Left cardiac atrium (tissue), 4 donors: ENCODE measurements around the gene LRRC25. TPM values are rescaled to one million over a fixed set of nuclear protein-coding genes. Genes with fewer than 3 reads are reported as not detected.
"Not testable (repeated sequence)": the region's sequence is repeated elsewhere in the genome, so short reads cannot be mapped to it uniquely, and the experiment has no call there.

Experiments used
- ATAC-seq, 2 donors: fragments of 200-7000 bp; cut with Tn5 transposase; one replicate each; pipeline ENCODE4 v1.9.1; 2020; ENCODE audit warnings: mild to moderate bottlenecking in 2 of 2, moderate library complexity in 2 of 2
- DNase-seq: peaks from one replicate; pipeline ENCODE4 v3.0.0-alpha.2; 2020
- intact Hi-C, 2 donors: fragments of 100-400 bp; cut with DNase I; formaldehyde crosslinking; loops; one replicate each; pipeline versions ENCODE4 v1.14.1 to v1.15.1; 2022 to 2023
- total RNA-seq, 2 donors: library from RNA; stranded (reverse); fragmentation: NEBNext Ultra II Directional; extraction: Animal tissue kit (Norgen Biotek cat#: 25700); gene quantifications; one replicate each; pipeline ENCODE4 v1.2.1, GENCODE V29; 2021
- donor health status: DM: no; HTN: yes; CAD: no.
- donor health status: DM: no; HTN: yes; CAD: no; lungs with severe emphysema.
- donor health status: DM: yes; HTN: yes; CAD: no.
- donor health status: Dilated cardiomyopathy.

The LRRC25 gene
- total RNA-seq, 2 donors from 2014 or later = 4.9 to 8.7 TPM

- intact Hi-C loops = loop anchor here in 1 of 2 donors (10.0 kb wide), 1 partner anchor 212 kb away; the partner anchor contains the start of gene RAB3A
- peak; percentile 94 for DNase-seq
- ATAC-seq = peak; percentile 61 to 72
These were observed 19.4 kb upstream of the LRRC25 start for GRCh38 chr19:18416778-18417249.

DNA sequence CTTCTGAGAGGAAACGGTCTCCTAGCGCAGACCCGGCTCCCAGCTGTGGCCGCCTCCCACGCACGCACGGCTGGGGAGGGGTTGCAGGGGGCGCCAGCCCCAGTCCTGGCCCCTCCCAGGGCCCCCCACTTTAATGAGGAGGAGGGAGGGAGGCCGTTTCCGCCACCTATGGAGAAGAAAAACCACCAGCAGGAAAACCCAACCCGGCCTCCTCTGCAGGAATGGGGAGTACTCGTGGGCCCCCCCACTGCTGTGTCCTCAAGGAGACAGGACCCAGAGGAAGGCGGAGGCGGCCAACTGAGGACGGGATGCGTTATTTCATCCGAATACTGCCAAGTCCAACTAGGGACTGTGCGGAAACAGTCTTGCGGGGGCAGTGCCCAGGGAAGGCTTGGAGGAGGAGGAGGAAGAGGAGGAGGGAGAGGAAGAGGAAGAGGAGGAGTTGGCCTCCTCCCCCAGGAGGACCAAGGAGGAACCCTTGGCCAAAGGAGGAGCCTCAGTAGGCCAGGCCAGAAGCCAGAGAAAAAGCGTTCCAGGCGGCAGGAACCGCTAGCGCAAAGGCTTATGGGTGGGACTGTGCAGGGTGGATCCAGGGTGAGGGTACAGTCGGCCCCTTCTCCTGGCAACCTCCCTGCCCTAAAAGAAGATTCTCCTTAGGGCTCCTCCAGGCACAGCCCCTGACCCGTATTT lies 17.9 kb upstream of the LRRC25 start:
- DNase-seq = peak; percentile 89
- ATAC-seq = peak; percentile 19 to 26
- intact Hi-C loops = loop anchor here in 1 of 2 donors (10.0 kb wide), 1 partner anchor 211 kb away; the partner anchor contains the start of gene RAB3A

GRCh38 chr19:18414504-18415177 lies 17.2 kb upstream of the LRRC25 start:
- intact Hi-C loops = loop anchor here (5.0 to 10.0 kb wide), 2 partner anchors 72 to 210 kb away; partner anchors contain the start of genes PGPEP1 (in 1 of the 2) and RAB3A (in 1 of the 2)
- DNase-seq (no peak), ATAC-seq (no peak)

- ATAC-seq = no peak
- intact Hi-C loops = loop anchor here (5.0 to 10.0 kb wide), 2 partner anchors 70 to 208 kb away; partner anchors contain the start of genes PGPEP1 (in 1 of the 2) and RAB3A (in 1 of the 2)
- DNase-seq = no peak
These were observed 15.3 kb upstream of the LRRC25 start for GRCh38 chr19:18412610-18413239.

GRCh38 chr19:18408053-18408476 lies 10.6 kb upstream of the LRRC25 start:
- DNase-seq (no peak), ATAC-seq (no peak)
- intact Hi-C loops = no loop called here

DNA sequence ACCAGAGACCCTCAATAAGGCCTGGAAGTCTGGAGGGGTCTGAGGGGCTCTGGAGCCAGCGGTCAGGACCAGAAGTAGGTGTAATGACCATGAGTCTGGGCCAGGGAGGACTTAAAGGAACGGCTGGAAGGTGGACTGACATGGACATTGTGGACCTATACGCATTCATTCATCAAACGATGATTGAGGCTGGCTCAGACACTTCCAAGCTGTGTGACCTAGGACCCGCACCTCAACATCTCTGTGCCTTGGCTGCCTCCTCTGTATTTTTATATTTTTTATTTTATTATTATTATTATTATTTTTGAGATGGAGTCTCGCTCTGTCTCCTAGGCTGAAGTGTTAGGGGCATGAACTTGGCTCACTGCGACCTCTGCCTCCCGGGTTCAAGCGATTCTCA lies 9.3 kb upstream of the LRRC25 start:
- intact Hi-C loops = no loop called here
- no peak for DNase-seq
- ATAC-seq = no peak

DNA sequence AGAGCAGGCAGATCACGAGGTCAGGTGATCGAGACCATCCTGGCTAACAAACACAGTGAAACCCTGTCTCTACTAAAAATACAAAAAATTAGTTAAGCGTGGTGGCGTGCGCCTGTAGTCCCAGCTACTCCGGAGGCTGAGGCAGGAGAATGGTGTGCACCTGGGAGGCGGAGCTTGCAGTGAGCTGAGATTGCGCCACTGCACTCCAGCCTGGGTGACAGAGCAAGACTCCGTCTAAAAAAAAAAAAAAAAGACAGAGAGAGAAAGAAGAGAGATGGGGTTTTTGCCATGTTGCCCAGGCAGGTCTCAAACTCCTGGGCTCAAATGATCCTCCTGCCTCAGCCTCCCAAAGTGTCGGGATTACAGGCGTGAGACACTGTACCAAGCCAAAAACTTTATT lies 8.3 kb upstream of the LRRC25 start:
- intact Hi-C loops, DNase-seq, ATAC-seq: not testable (repeated sequence)

DNA sequence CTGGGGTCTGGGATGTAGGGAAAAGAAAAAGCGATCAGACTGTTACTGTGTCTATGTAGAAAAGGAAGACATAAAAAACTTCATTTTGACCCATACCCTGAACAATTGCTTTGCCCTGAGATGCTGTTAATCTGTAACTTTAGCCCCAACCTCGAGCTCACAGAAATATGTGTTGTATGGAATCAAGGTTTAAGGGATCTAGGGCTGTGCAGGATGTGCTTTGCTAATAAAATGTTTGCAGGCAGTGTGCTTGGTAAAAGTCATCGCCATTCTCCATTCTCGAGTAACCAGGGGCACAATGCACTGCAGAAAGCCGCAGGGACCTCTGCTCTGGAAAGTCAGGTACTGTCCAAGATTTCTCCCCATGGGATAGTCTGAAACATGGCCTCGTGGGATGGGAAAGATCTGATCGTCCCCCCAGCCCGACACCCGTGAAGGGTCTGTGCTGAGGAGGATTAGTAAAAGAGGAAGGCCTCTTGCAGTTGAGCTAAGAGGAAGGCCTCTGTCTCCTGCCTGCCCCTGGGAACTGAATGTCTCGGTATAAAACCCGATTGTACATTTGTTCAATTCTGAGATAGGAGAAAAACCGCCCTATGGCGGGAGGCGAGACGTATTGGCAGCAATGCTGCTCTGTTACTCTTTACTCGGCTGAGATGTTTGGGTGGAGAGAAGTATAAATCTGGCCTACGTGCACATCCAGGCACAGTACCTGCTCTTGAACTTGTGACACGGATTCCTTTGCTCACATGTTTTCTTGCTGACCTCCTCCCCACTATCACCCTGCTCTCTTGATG lies 5.2 kb upstream of the LRRC25 start:
- DNase-seq, ATAC-seq, intact Hi-C loops: not testable (repeated sequence)

DNA sequence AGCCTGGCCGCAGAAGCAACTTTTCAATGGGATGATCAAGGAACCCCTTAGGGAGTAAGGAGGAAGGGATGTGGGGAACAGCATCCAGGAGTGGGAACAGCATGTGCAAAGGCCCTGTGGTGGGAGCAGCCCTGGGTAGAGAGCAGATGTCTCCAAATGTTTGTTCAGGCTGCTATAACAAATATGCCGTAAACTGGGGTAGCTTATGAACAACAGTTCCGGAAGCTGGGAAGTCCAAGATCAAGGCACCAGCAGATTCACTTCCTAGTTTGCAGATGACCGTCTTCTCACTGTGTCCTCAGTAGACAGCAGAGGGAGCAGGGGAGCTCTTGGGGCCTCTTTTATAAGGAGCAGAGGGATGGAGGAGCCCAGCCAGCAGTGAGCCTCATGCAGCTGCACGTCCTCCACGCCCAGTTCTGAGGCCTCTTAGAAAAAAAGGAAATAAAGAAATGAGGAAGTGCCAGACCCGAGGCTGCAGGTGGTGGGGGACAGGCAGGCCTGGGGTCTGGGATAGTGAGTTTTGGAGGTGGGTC lies 4.2 kb upstream of the LRRC25 start:
- peak; percentile 71 to 82 for ATAC-seq
- DNase-seq = peak; percentile 61
- intact Hi-C loops = no loop called here

GRCh38 chr19:18399008-18399407 lies 1.6 kb upstream of the LRRC25 start:
- DNase-seq (peak; percentile 49), ATAC-seq (peak; percentile 28)

DNA sequence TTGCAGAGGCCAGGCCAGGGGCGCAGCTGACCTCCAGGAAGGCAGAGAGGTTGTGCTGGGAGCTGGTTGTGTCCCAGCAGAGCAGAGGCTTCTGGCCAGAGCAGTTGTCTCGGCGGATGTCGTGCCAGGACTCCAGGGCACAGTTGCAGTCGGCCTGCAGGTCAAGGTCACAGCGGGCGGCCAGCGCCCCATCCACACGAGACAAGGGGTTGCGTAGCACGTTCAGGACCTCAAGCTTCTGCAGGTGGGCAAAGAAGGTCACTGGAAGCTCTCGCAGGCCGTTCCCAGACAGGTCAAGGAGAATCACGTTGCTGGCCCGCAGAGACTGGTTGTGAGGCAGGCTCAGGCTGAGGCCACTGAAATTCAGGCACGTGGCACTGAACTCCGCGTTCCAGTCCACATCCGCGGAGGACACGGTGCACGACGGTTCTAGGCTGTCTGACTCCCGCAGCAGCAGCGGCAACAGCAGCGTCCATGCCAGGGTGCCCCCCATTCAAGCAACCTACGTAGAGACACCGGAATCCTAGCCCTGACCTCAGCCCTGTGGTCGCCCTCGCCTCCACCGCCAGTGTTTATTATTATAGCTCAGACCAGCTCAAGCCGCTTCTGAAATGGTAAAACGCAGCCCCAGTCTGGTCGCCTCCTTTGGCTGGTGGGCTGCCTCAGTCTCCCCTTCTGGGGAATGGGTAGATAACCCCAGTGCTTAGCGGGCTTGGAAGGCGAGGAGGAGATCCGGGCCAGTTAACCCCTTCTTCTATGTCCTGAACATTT lies 766 bp downstream of the LRRC25 start:
- ATAC-seq = no peak
- DNase-seq = no peak
- intact Hi-C loops = loop anchor here in 1 of 2 donors (10.0 kb wide), 1 partner anchor 122 kb away; the partner anchor contains the start of gene IQCN

More at GRCh38 chr19:18399008-18399407, 1.6 kb upstream of the LRRC25 start:
- intact Hi-C loops = loop anchor here in 1 of 2 donors (10.0 kb wide), 1 partner anchor 124 kb away; the partner anchor contains the start of gene IQCN

- ATAC-seq (peak; percentile 17 to 18), DNase-seq (peak; percentile 56)
- intact Hi-C loops = loop anchor here (5.0 to 10.0 kb wide), 2 partner anchors 42 to 119 kb away; partner anchors contain the start of gene IQCN (in 1 of the 2)
These were observed 3.6 kb downstream of the LRRC25 start for GRCh38 chr19:18393836-18394235.

DNA sequence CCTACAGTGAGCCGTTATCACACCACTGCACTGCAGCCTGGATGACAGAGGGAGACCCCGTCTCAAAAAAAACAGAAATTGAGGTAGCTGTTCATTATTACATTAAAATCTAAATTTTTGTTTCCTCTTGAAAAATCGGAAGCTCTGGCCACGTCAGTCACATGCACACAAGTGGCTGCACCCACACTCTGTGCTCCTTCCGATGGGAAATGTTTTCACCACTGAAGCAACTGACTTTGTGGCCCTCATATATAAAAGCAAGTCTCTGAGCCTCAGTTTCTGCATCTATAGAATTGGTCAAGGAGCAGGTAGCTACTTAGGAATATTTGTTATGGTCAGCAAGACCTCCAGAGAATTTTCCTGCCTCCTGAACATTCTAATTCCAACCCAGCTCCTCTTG lies 4.5 kb downstream of the LRRC25 start:
- no peak for ATAC-seq
- DNase-seq = no peak
- intact Hi-C loops = loop anchor here (5.0 to 10.0 kb wide), 2 partner anchors 41 to 118 kb away; partner anchors contain the start of gene IQCN (in 1 of the 2)

DNA sequence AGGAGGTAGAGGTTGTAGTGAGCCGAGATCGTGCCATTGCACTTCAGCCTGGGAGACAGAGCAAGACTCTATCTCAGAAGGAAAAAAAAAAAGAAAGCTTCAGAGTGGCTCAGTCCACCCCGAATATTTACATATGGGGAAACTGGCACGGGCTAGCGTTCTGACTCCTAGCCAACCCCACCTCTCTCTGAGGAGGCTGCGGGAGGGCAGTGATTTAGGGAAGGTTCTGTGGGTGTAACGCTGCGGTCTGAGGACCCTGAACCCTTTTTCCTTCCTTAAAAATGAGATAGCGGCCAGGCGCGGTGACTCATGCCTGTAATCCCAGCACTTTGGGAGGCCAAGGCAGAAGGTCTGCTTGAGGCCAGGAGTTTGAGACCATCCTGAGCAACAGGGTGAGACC lies 5.0 kb downstream of the LRRC25 start:
- ATAC-seq (peak in 1 of 2 donors; percentile 46), DNase-seq (peak; percentile 60)
- intact Hi-C loops = loop anchor here (5.0 to 10.0 kb wide), 2 partner anchors 40 to 118 kb away; partner anchors contain the start of gene IQCN (in 1 of the 2)

DNA sequence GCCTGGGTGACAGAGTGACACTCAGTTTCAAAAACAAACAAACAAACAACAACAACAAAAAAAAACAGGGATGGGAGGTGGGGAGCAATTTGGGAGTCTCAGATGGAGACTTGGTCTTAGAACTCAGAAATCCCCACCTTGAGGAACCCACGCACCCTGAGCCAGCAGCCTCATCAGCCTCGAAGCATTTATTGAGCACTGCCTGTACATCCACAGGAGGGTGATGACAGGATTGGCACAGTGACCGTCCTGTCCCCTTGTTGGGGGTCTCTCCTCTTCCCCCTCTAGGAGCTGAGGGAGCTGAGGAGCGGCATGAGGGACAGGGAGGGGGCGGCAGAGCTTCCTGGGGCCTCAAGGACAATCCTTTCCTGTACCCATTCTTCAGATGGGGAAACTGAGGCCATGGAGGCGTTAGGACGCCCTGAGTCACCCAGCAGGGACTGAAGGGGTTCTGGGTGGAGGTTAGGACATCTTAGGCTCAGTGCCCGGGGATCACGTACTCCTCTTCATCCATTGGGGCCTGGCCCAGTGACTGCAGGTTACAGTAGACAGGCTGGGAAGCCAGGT lies 5.8 kb downstream of the LRRC25 start:
- ATAC-seq = no peak
- no peak for DNase-seq
- intact Hi-C loops = loop anchor here (5.0 to 10.0 kb wide), 2 partner anchors 39 to 117 kb away; partner anchors contain the start of gene IQCN (in 1 of the 2)

- DNase-seq (no peak), ATAC-seq (no peak)
- intact Hi-C loops = loop anchor here (5.0 to 10.0 kb wide), 2 partner anchors 38 to 115 kb away; partner anchors contain the start of gene IQCN (in 1 of the 2)
These were observed 7.1 kb downstream of the LRRC25 start for GRCh38 chr19:18390065-18390907.
